Measurements from ENCODE around the gene ASB16.

DNA sequence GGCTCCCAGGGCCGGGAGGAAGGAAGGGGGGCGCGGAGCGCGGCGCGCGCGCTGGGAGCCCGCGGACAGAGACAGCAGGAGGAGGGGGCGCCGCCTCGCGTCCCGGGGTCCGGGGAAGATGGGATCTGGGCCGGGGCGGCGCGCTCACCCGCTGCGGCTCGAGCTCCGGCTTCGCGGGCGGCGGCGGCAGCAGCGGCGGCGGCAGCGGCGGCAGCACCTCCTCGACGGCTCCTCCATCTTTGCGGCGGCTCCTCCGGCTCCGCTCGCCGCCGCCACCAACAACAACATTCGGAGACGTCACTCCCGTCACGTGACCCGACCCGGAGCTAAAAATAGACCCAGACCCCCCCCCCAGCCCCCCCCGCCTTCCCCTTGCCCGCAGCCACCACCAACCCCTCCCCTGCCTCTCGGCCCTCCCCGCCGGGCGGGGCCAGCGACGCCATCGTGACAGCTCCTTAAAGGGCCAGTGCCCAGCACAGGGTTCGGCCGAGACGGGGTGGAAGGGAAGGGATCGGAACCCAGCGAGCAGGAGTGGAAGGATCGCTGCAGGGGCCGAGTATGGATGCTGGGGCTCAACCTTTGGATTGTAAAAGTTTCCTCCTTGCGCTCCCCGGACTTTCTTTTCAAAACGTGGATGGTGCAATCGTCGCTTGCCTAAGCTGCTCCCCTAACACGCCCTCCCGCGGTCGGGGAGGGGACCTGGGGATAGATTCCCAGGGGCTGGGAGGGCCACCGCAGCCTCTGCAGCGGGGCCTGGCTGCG is 47.0 kb upstream of the ASB16 start, which contains the start of gene HDAC5:
- TF ChIP-seq POLR2AphosphoS5 (IDR thresholded peaks at IDR 0.05), result peak; percentile 92
- TF ChIP-seq, protein P1, sequence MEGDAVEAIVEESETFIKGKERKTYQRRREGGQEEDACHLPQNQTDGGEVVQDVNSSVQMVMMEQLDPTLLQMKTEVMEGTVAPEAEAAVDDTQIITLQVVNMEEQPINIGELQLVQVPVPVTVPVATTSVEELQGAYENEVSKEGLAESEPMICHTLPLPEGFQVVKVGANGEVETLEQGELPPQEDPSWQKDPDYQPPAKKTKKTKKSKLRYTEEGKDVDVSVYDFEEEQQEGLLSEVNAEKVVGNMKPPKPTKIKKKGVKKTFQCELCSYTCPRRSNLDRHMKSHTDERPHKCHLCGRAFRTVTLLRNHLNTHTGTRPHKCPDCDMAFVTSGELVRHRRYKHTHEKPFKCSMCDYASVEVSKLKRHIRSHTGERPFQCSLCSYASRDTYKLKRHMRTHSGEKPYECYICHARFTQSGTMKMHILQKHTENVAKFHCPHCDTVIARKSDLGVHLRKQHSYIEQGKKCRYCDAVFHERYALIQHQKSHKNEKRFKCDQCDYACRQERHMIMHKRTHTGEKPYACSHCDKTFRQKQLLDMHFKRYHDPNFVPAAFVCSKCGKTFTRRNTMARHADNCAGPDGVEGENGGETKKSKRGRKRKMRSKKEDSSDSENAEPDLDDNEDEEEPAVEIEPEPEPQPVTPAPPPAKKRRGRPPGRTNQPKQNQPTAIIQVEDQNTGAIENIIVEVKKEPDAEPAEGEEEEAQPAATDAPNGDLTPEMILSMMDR (IDR thresholded peaks at IDR 0.05; ENCODE audit: poor library complexity, severe bottlenecking), result peak; percentile 81
- peak; percentile 64 for TF ChIP-seq RAD21 (conservative IDR thresholded peaks at IDR 0.05)
- TF ChIP-seq SMC3 (conservative IDR thresholded peaks at IDR 0.05; ENCODE audit: poor library complexity), result peak; percentile 74
- TF ChIP-seq, protein P2, sequence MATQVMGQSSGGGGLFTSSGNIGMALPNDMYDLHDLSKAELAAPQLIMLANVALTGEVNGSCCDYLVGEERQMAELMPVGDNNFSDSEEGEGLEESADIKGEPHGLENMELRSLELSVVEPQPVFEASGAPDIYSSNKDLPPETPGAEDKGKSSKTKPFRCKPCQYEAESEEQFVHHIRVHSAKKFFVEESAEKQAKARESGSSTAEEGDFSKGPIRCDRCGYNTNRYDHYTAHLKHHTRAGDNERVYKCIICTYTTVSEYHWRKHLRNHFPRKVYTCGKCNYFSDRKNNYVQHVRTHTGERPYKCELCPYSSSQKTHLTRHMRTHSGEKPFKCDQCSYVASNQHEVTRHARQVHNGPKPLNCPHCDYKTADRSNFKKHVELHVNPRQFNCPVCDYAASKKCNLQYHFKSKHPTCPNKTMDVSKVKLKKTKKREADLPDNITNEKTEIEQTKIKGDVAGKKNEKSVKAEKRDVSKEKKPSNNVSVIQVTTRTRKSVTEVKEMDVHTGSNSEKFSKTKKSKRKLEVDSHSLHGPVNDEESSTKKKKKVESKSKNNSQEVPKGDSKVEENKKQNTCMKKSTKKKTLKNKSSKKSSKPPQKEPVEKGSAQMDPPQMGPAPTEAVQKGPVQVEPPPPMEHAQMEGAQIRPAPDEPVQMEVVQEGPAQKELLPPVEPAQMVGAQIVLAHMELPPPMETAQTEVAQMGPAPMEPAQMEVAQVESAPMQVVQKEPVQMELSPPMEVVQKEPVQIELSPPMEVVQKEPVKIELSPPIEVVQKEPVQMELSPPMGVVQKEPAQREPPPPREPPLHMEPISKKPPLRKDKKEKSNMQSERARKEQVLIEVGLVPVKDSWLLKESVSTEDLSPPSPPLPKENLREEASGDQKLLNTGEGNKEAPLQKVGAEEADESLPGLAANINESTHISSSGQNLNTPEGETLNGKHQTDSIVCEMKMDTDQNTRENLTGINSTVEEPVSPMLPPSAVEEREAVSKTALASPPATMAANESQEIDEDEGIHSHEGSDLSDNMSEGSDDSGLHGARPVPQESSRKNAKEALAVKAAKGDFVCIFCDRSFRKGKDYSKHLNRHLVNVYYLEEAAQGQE (IDR thresholded peaks at IDR 0.05; ENCODE audit: borderline replicate concordance), result peak; percentile 16
- no peak for TF ChIP-seq EZH2 (IDR thresholded peaks at IDR 0.05; ENCODE audit: borderline replicate concordance, insufficient read depth, low read length, poor library complexity, severe bottlenecking)
- no peak for TF ChIP-seq EP300 (conservative IDR thresholded peaks at IDR 0.05; ENCODE audit: poor library complexity, severe bottlenecking)
- TF ChIP-seq TAF1 (IDR thresholded peaks at IDR 0.05; ENCODE audit: low read depth), result peak; percentile 9
- TF ChIP-seq MXI1 (conservative IDR thresholded peaks at IDR 0.05; ENCODE audit: poor library complexity, severe bottlenecking), result peak; percentile 66
